Measurements from ENCODE around the gene KLHDC10.
"Not testable (repeated sequence)": the region's sequence is repeated elsewhere in the genome, so short reads cannot be mapped to it uniquely, and the experiment has no call there.

KLHDC10 gene

GRCh38 chr7:130160455-130160854, 90.1 kb downstream of the KLHDC10 start:
- no peak for DNase-seq

- DNase-seq, result no peak
Measured at GRCh38 chr7:130162196-130162595, 91.9 kb downstream of the KLHDC10 start.

GRCh38 chr7:130174237-130174959, 104.1 kb downstream of the KLHDC10 start:
- no peak for DNase-seq

- no peak for DNase-seq
Measured at GRCh38 chr7:130178251-130178650, 107.9 kb downstream of the KLHDC10 start.

GRCh38 chr7:130179631-130180030, 109.3 kb downstream of the KLHDC10 start:
- no peak for DNase-seq

GRCh38 chr7:130180571-130181262, 110.4 kb downstream of the KLHDC10 start:
- DNase-seq, result no peak

GRCh38 chr7:130181263-130181605, 110.9 kb downstream of the KLHDC10 start:
- DNase-seq, result no peak

GRCh38 chr7:130182990-130183389, 112.7 kb downstream of the KLHDC10 start:
- no peak for DNase-seq

- not testable (repeated sequence) for DNase-seq
Measured at GRCh38 chr7:130184349-130184748, 114.0 kb downstream of the KLHDC10 start.

Data from NCI-H1092 treated with DMSO at 0.1 percent for 48 hours (cell line).